GM19452 (cell line): ENCODE data around the gene DLEC1.
"Not testable (repeated sequence)": the region's sequence is repeated elsewhere in the genome, so short reads cannot be mapped to it uniquely, and the experiment has no call there.

Experiments
- ATAC-seq: cut with Tn5 transposase; IDR thresholded peaks from one replicate; pipeline ENCODE4 v1.9.1; 2021; ENCODE audit not compliant: unreplicated experiment

The DLEC1 gene

DNA sequence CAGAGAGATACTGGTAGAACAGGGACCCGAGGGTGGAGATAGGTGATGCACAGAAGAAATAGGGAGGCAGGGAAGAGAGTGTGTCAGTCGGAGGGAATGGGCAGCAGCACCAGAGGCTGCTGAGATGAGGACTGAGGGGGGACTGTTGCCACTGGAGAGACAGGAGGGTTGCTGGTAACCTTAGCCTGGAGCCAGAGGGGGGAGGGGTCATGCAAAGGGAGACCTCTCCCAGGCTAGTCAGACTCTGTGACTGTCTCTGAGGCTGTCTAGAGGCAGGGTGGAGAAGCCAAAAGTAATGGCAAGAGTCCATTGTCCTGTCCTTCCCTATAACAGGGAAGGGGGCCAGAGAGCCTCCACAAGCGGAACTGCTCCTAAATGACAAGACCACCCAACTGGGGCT lies 2.1 kb upstream of the DLEC1 start:
- no peak for ATAC-seq

DNA sequence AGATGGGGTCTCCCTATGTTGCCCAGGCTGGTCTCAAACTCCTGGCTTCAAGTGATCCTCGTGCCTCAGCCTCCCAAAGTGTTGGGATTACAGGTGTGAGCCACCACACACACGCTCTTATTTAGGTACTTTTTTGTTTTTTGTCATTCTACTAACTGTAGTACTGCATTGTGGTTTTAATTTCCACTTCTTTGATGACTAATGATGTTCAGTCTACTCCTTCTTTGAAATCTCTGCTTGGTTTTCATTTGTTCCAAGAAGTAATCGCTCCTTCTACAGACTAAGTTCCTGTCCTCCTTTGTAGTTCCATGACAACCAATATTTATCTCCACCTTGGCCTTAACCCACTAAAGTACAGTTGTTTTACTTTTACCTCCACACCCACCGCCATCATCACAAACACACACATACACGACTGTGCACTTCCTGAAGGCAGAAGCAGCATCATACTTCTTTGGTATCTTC lies 529 bp upstream of the DLEC1 start:
- ATAC-seq = no peak

GRCh38 chr3:38039899-38040261 lies 872 bp downstream of the DLEC1 start:
- peak; percentile 56 for ATAC-seq

GRCh38 chr3:38040401-38040800 lies 1.4 kb downstream of the DLEC1 start:
- ATAC-seq = no peak

GRCh38 chr3:38043486-38043885 lies 4.5 kb downstream of the DLEC1 start:
- no peak for ATAC-seq

DNA sequence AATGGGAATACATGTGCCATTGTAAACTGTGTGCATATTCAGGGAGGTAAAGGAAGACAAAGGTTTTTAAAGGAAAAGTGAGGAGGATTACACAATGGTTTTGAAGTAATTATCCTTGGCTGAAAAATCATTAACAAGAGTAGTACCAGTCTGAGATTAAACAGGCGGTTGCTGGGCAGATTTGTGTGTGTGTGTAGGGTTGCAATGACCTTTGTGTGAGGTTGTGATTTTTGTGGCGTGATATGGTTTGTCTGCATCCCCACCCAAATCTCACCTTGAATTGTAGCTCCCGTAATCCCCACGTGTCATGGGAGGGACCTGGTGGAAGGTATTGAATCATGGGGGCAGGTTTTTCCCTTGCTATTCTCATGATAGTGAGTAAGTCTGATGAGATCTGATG lies 7.0 kb downstream of the DLEC1 start:
- ATAC-seq = no peak

GRCh38 chr3:38046821-38047220 lies 7.8 kb downstream of the DLEC1 start:
- no peak for ATAC-seq

GRCh38 chr3:38047896-38048295 lies 8.9 kb downstream of the DLEC1 start:
- no peak for ATAC-seq

DNA sequence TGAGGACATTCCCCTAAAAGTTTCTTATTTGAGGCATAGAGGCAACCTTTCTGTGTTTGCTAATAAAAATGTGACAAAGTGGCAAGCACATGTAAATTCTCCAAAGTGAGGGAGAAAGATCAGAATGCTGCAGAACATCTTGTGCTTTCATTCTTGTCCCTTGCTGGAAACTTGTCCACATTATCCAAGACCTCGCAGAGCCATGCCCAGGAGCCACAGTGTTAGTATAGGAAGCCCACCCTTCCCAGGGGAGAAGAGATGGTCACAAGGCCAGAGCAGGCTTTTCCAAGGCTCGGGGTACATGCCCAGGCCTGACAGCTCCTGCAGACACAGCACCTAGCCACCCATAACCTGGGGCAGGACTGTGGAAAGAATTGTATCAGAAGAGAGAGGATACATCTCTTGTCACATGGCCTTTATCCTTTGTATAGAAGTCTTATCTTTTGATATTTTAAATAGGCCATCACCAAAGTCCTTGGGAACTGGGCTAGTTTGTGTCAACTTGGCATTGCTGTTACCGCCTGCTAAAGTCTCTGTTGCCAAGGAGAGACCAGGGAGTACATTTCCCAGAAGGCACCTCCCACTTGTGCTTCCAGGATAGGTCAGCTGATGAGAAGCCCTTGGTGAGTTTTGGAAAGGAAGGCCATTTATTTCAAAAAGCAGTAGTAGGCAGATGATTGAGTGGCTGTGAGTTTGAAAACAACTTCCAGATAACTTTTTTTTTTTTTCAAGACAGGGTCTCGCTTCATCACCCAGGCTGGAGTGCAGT lies 10.5 kb downstream of the DLEC1 start:
- ATAC-seq = no peak

GRCh38 chr3:38051131-38051530 lies 12.1 kb downstream of the DLEC1 start:
- no peak for ATAC-seq

DNA sequence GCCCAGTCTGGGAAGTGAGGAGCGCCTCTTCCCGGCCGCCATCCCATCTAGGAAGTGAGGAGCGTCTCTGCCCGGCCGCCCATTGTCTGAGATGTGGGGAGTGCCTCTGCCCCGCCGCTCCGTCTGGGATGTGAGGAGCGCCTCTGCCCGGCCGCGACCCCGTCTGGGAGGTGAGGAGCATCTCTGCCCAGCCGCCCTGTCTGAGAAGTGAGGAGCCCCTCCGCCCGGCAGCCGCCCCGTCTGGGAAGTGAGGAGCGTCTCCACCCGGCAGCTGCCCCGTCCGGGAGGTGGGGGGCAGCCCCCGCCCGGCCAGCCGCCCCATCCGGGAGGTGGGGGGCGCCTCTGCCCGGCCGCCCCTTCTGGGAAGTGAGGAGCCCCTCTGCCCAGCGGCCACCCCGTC lies 14.3 kb downstream of the DLEC1 start:
- not testable (repeated sequence) for ATAC-seq

GRCh38 chr3:38053813-38054498 lies 14.9 kb downstream of the DLEC1 start:
- not testable (repeated sequence) for ATAC-seq

DNA sequence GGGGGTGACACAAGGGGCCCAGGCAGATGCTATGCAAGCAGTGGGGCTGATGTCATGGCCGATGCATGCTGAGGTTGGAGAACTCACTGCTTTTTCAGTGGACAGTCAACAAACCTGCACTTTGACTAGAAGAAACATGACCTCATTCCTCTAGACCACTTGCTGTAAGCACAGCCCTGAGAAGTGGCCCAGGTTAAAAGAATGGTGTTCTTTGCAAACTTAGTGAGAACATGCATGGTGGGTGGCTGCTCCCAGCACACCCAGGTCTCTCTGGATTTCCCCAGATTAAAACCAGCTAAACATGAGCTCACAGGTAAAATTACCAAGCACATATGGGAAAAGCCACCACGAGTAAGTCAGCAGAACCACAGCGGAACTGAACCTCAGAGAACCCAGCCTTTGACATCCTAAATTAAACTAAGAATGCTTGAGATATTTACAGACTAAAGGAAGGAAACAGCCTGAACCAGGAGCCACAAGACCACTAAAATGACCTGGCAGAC lies 15.5 kb downstream of the DLEC1 start:
- ATAC-seq = no peak

GRCh38 chr3:38059148-38059547 lies 20.1 kb downstream of the DLEC1 start:
- no peak for ATAC-seq

DNA sequence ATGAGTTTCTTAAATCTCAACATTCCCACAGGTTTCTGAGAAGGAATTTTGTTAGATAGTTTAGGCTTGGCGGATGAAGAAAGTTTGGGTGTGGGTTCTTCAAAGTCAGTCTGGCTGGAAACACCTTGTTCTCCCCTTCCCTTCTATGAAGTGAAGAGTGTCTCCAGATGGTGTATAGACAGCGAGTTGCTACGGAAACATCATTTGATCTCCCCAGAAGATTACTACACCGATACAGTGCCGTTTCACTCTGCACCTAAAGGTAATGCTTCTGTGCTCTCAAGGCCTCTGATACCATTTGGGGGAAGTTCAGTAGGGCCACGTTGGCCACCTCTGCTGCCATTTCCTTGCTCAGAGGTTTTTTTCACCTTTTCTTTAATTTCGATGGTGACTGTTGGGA lies 20.6 kb downstream of the DLEC1 start:
- no peak for ATAC-seq

- ATAC-seq = no peak
Measured at GRCh38 chr3:38062809-38063208, 23.8 kb downstream of the DLEC1 start.

GRCh38 chr3:38064453-38064852 lies 25.4 kb downstream of the DLEC1 start:
- ATAC-seq = not testable (repeated sequence)

GRCh38 chr3:38067508-38068233 lies 28.7 kb downstream of the DLEC1 start:
- ATAC-seq = no peak

- ATAC-seq = no peak
Measured at GRCh38 chr3:38070013-38070412, 31.0 kb downstream of the DLEC1 start.

DNA sequence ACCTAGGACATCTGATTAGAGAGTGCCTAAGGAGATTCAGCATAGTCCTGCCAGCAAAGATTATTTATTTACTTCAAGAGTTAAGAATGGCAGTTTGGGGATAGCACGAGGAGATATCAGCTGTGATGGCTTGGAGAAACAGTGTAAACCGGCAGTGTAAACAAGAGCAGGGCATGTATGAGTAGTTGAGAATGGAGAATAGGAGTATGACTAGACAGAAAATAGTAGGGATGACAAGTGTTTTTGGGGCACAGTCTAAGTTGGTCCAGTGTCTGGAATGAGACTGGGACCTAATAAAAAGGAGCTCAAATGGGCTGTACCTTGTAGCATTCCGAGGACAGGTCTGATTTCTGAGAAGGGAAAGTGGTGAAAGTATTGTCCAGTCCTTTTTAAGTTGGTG lies 38.1 kb downstream of the DLEC1 start:
- not testable (repeated sequence) for ATAC-seq

DNA sequence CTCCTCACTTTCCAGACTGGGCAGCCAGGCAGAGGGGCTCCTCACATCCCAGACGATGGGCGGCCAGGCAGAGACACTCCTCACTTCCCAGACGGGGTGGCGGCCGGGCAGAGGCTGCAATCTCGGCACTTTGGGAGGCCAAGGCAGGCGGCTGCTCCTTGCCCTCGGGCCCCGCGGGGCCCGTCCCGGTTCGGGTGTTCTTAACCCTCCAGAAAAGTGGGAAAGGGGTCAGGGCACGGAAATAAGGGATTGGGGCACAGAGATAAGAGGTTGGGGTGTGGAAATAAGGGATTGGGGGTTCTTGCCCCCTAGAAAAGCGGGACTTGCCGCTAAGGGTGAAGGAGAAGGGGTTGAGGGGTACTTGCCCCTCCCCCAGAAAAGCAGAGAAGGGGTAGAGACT lies 43.3 kb downstream of the DLEC1 start:
- not testable (repeated sequence) for ATAC-seq

GRCh38 chr3:38083254-38083653 lies 44.2 kb downstream of the DLEC1 start:
- ATAC-seq = not testable (repeated sequence)
